ENCODE measurements around the gene CD44. TPM values are rescaled to one million over a fixed set of nuclear protein-coding genes. Genes with fewer than 3 reads are reported as not detected.

CD44 gene
- total RNA-seq, 4 donors from 2014 or later = 56.3 to 182 (median 114) TPM

GRCh38 chr11:35100013-35100383 lies 39.0 kb upstream of the CD44 start:
- no peaks in the 10 kb centered on the region for H3K9me3 ChIP-seq
- 45 to 73% methylated on average over 2 to 6 of the region's 6 CpGs for WGBS, 2 donors (ENCODE audit: low coverage in 1 of 2)
- no peak for DNase-seq
- intact Hi-C loops (cut with DNase I; ENCODE audit: low total_unique reads) = no loop called here
- TF ChIP-seq POLR2AphosphoS5 (IDR thresholded peaks at IDR 0.05) (peak; percentile 66 to 68 (median 67)), EP300 (IDR thresholded peaks at IDR 0.05; ENCODE audit: low read depth) (peak; percentile 31), POLR2A (IDR thresholded peaks at IDR 0.05) (no peak), CTCF (IDR thresholded peaks at IDR 0.05) (no peak)
- in situ Hi-C loops (cut with MboI; ENCODE audit: low pct_ligation_motif_present in 1 of 4, low pct_unique_long_range_greater_than_20kb in 1 of 4, low sequenced_read_pairs in 3 of 4) = no loop called here
- H3K4me3 ChIP-seq = no peak overlapping the region
- H3K27me3 ChIP-seq = no peaks in the 10 kb centered on the region
- H3K4me1 ChIP-seq = peaks cover 0 to 9% (median 2%) of the 10 kb centered on the region in 4 donors
- no peaks in the 10 kb centered on the region for H3K36me3 ChIP-seq
- peak overlapping the region; percentile 60 to 81 (median 78) for H3K27ac ChIP-seq

- Histone ChIP-seq H3K9me3 (no peaks in the 10 kb centered on the region), H3K4me3 (no peak overlapping the region), H3K27me3 (no peaks in the 10 kb centered on the region), H3K4me1 (peaks cover 0 to 9% (median 4%) of the 10 kb centered on the region in 4 donors), H3K36me3 (no peaks in the 10 kb centered on the region), H3K27ac (no peak overlapping the region)
- 80 to 84% methylated on average over 1 to 3 of the region's 3 CpGs for WGBS, 2 donors (ENCODE audit: low coverage in 1 of 2)
- intact Hi-C loops (cut with DNase I; ENCODE audit: low total_unique reads) (no loop called here), in situ Hi-C loops (cut with MboI; ENCODE audit: low pct_ligation_motif_present in 1 of 4, low pct_unique_long_range_greater_than_20kb in 1 of 4, low sequenced_read_pairs in 3 of 4) (no loop called here)
- TF ChIP-seq EP300 (IDR thresholded peaks at IDR 0.05; ENCODE audit: low read depth) (no peak), POLR2AphosphoS5 (IDR thresholded peaks at IDR 0.05) (no peak), CTCF (IDR thresholded peaks at IDR 0.05) (no peak), POLR2A (IDR thresholded peaks at IDR 0.05) (no peak)
- DNase-seq = no peak
These were observed 37.7 kb upstream of the CD44 start for GRCh38 chr11:35101223-35101622.

- in situ Hi-C loops (cut with MboI; ENCODE audit: low pct_ligation_motif_present in 1 of 4, low pct_unique_long_range_greater_than_20kb in 1 of 4, low sequenced_read_pairs in 3 of 4) = no loop called here
- no peak for DNase-seq
These were observed 36.7 kb upstream of the CD44 start for GRCh38 chr11:35102267-35102666.

More at GRCh38 chr11:35102267-35102666, 36.7 kb upstream of the CD44 start:
- no peaks in the 10 kb centered on the region for H3K27me3 ChIP-seq
- no peaks in the 10 kb centered on the region for H3K36me3 ChIP-seq
- intact Hi-C loops (cut with DNase I; ENCODE audit: low total_unique reads) = no loop called here
- 54% methylated on average over 2 of the region's 2 CpGs; no CpG with 5 or more reads in 1 of the 2 donors for WGBS, 2 donors (ENCODE audit: low coverage in 1 of 2)
- TF ChIP-seq POLR2A (IDR thresholded peaks at IDR 0.05) (no peak), POLR2AphosphoS5 (IDR thresholded peaks at IDR 0.05) (no peak), CTCF (IDR thresholded peaks at IDR 0.05) (no peak), EP300 (IDR thresholded peaks at IDR 0.05; ENCODE audit: low read depth) (no peak)
- no peaks in the 10 kb centered on the region for H3K9me3 ChIP-seq
- peak overlapping the region in 2 of 4 donors; percentile 27 to 41 for H3K27ac ChIP-seq
- no peak overlapping the region for H3K4me3 ChIP-seq
- H3K4me1 ChIP-seq = peaks cover 0 to 9% (median 4%) of the 10 kb centered on the region in 4 donors
